Activated T-helper 1 cell treated with anti-CD3 and anti-CD28 coated beads, Interleukin-12 subunit alpha, Interleukin-12 subunit beta, Interleukin-2, Interleukin-4 antibody, amounts not matched to agents 30 ng/mL and 10 ng/mL and 1 ng/mL, durations not matched to agents 14 hours and 24 hours and 36 hours (primary cell): Measurements from ENCODE around the gene COL4A2. TPM values are rescaled to one million over a fixed set of nuclear protein-coding genes. Genes with fewer than 3 reads are reported as not detected.
"Not testable (repeated sequence)": the region's sequence is repeated elsewhere in the genome, so short reads cannot be mapped to it uniquely, and the experiment has no call there.

Experiments used
- DNase-seq: peaks from one replicate; pipeline ENCODE4 v3.0.0; 2021; ENCODE audit warnings: low spot score
- H3K27ac Mint-ChIP-seq: one replicate; pipeline ENCODE4 v1.8.0; 2021; ENCODE audit warnings: mild to moderate bottlenecking, mixed read lengths
- H3K27me3 Mint-ChIP-seq: one replicate; pipeline ENCODE4 v1.8.0; 2022; ENCODE audit warnings: mild to moderate bottlenecking, moderate library complexity, mixed read lengths; ENCODE audit not compliant: insufficient read depth
- H3K36me3 Mint-ChIP-seq: one replicate; pipeline ENCODE4 v1.8.0; 2021; ENCODE audit warnings: low read depth, mixed read lengths
- H3K4me1 Mint-ChIP-seq: one replicate; pipeline ENCODE4 v1.8.0; 2021; ENCODE audit warnings: low read depth, mixed read lengths
- H3K4me3 Mint-ChIP-seq: one replicate; pipeline ENCODE4 v1.8.0; 2021; ENCODE audit warnings: mild to moderate bottlenecking, moderate library complexity, mixed read lengths
- H3K9me3 Mint-ChIP-seq: one replicate; pipeline ENCODE4 v1.8.0; 2021; ENCODE audit warnings: mixed read lengths
- intact Hi-C: fragments of 100-400 bp; cut with micrococcal nuclease; formaldehyde crosslinking; loops from one replicate; pipeline ENCODE4 v1.15.1; 2024
- total RNA-seq: library from RNA; stranded (reverse); gene quantifications from 2 replicates; pipeline ENCODE4 v1.2.3, GENCODE V29; 2022

Gene COL4A2
- total RNA-seq, 1 donor from 2014 or later = not detected

DNA sequence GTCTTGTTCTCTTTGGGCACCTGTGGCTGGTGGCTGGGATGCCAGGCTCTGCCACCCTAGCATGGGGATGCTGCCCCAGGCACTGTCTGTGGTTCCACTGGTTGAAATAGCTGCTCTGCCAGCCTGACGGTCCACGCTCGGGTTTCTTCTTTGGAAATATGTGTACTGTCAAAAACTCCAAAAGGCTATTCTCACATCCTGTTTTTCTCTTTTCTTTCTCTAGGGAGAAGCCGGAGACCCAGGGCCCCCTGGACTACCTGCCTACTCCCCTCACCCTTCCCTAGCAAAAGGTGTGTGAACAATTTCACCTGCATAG, 139.4 kb downstream of the COL4A2 start:
- intact Hi-C loops = no loop called here
- Mint-ChIP-seq H3K36me3 (no peaks in the 10 kb centered on the region), H3K27ac (no peak overlapping the region), H3K4me1 (no peaks in the 10 kb centered on the region), H3K4me3 (no peak overlapping the region), H3K27me3 (peaks cover 26% of the 10 kb centered on the region), H3K9me3 (no peaks in the 10 kb centered on the region)
- no peak for DNase-seq

DNA sequence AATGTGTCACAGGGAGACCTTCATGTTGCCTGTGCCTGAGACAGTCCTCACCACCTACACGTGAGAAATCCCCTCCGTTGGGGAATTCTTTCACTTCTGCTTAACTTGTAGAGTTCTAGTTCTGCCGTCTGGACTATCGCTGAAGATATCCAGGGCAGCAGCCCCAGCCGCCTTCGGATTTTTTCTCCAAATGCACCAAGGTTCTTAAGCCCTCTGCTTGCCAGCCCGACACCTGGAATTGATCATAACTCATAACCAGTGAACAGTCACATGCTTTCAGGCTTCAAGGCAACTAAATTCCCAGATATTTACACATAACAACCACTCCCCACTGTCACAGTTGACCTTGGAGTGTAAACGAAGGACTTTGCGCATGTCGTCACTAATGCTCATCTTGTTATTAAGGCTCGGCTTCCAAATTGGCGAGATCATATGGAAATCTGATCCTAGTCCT, 140.0 kb downstream of the COL4A2 start:
- intact Hi-C loops = no loop called here
- Mint-ChIP-seq H3K27me3 (peaks cover 26% of the 10 kb centered on the region), H3K4me3 (no peak overlapping the region), H3K9me3 (no peaks in the 10 kb centered on the region), H3K4me1 (no peaks in the 10 kb centered on the region), H3K36me3 (no peaks in the 10 kb centered on the region), H3K27ac (no peak overlapping the region)
- no peak for DNase-seq

DNA sequence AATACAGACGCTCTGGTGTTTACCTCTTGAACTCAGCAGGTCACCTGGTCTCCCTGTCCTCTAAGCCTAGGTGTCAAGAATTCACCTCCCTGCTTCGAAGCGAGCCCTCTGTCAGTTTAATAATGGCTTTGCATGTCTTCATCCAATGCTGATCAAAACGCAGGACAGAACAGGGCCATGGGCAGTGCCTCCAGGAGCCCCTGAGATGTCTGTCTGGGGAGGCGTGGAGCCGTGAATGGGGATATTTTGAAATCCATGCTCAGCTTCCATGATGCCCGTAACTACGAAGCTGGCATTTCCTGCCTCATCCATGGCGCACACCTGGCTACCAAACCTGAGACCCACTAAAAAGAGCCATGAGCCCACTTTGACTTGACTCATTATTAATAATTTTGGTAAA, 140.7 kb downstream of the COL4A2 start:
- intact Hi-C loops = no loop called here
- H3K9me3 Mint-ChIP-seq = no peaks in the 10 kb centered on the region
- no peak overlapping the region for H3K4me3 Mint-ChIP-seq
- no peak for DNase-seq
- H3K36me3 Mint-ChIP-seq = no peaks in the 10 kb centered on the region
- H3K27me3 Mint-ChIP-seq = peaks cover 23% of the 10 kb centered on the region
- no peaks in the 10 kb centered on the region for H3K4me1 Mint-ChIP-seq
- H3K27ac Mint-ChIP-seq = no peak overlapping the region

DNA sequence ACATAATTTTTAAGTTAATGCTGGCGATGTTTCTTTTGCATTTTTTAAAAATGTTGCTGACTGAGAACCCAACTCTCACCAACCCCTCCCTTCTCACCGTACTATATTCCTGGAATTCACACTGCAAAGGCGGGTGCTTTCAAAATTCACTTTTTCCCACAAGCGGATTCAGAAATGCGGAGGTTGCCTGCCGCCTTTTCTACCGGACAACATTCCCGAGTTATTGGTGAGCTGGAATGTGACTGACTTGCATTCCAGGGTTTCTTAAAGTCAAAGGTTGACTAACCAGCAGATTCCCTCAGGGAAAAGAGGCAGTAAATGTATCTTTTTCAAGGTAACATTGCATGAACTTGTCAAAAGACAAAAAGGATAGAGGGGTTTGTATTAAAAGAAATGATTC, 141.1 kb downstream of the COL4A2 start:
- Mint-ChIP-seq H3K4me3 (no peak overlapping the region), H3K27me3 (peaks cover 23% of the 10 kb centered on the region)

DNA sequence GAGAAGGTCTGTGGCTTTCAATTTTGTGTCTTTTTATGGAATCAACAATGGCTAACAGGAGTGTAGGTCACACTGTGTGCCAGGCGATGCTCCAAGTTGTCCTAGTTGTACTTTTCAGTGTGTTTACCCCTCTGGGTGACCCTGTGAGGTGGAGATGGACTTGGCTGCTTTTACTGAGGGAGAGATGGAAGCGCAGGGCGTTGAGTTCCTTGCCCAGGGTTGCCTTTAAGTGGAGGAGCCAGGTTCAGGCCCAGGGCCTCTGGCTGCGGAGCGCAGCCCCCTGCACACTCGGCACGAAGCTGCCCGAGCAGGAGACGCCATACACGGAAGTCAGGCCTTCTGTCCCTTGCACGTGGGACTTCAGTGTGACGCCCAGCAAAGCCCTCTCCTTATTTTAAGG, 141.6 kb downstream of the COL4A2 start:
- intact Hi-C loops = no loop called here
- H3K36me3 Mint-ChIP-seq = no peaks in the 10 kb centered on the region
- DNase-seq = no peak
- H3K27ac Mint-ChIP-seq = no peak overlapping the region
- no peaks in the 10 kb centered on the region for H3K9me3 Mint-ChIP-seq
- H3K4me3 Mint-ChIP-seq = no peak overlapping the region
- H3K27me3 Mint-ChIP-seq = peaks cover 18% of the 10 kb centered on the region
- H3K4me1 Mint-ChIP-seq = no peaks in the 10 kb centered on the region

More for the DNA sequence above, 141.1 kb downstream of the COL4A2 start:
- H3K4me1 Mint-ChIP-seq = no peaks in the 10 kb centered on the region
- no peaks in the 10 kb centered on the region for H3K36me3 Mint-ChIP-seq
- DNase-seq = no peak
- no peaks in the 10 kb centered on the region for H3K9me3 Mint-ChIP-seq
- intact Hi-C loops = no loop called here
- no peak overlapping the region for H3K27ac Mint-ChIP-seq

DNA sequence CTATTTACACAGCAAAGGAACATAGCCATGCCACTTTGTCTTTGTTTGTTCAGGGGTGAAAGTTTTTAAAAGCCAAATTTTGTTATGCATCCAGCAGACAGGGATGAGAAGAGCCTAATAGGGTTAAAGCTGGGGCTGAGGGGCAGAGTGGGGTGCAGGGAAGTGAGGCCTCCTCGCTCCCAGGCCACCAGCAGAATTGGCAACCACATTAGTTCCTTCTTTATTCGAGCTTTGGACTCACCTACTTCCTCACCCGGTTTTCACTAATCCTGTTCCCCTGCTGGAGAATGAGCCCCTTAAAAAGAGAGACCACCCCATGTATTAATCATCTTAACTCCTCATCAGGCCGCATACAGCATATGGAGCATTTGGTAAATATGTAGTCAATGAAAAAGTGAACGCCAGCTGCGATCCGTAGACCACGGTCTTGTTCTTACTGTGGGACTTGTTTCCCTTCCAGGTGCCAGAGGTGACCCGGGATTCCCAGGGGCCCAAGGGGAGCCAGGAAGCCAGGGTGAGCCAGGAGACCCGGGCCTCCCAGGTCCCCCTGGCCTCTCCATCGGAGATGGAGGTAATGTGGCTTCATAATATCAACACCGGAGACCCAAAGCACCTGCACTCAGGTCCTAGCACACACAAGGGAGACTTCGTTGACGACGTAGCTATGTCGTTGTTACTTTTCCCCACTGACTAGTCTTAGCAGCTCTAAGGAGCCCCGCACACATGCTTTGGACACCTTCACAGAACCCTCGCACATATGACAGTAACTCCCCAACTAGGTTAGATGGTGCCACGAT, 142.3 kb downstream of the COL4A2 start:
- Mint-ChIP-seq H3K27me3 (peaks cover 18% of the 10 kb centered on the region), H3K4me1 (no peaks in the 10 kb centered on the region), H3K4me3 (no peak overlapping the region), H3K27ac (no peak overlapping the region), H3K9me3 (no peaks in the 10 kb centered on the region), H3K36me3 (no peaks in the 10 kb centered on the region)
- no peak for DNase-seq
- intact Hi-C loops = loop anchor here (10.0 kb wide), 1 partner anchor 165 kb away; the partner anchor contains the start of gene NAXD

DNA sequence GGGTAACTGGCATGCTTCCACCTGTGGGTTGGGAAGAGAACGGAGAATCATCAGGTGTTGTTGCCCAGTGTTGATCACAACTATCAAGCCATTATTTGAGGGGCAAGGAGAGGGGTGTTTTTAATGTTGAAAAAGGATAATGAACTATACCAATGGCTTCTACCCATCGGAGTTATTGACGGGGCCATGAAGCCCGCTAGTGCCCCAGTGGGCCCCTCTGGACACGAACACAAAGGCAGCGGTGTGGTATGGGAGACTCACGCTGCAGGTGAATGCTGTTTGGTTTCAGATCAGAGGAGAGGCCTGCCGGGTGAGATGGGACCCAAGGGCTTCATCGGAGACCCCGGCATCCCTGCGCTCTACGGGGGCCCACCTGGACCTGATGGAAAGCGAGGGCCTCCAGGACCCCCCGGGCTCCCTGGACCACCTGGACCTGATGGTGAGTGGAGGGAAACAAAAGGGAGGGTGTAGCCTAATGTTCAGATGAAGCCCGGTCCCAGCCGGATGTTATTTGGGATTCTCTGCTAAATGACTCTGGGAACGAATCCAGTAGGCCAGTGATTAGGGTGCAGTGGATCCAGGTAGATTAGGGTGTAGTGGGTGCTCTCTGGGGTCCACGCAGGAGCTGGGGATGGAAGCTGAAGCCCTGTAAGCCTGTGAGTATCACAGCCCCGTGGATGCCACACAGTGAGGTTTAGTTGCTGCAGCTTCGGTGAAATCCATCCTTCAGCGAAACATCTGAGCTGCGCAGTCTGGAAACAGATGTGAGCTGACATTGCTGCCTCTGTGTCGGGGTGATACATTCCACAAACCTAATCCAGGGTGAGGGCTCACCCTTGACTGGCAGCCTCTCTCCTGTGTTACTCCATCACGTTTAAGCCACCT, 143.2 kb downstream of the COL4A2 start:
- intact Hi-C loops = loop anchor here (10.0 kb wide), 1 partner anchor 165 kb away; the partner anchor contains the start of gene NAXD
- H3K4me3 Mint-ChIP-seq = no peak overlapping the region
- H3K27me3 Mint-ChIP-seq = peaks cover 15% of the 10 kb centered on the region

DNA sequence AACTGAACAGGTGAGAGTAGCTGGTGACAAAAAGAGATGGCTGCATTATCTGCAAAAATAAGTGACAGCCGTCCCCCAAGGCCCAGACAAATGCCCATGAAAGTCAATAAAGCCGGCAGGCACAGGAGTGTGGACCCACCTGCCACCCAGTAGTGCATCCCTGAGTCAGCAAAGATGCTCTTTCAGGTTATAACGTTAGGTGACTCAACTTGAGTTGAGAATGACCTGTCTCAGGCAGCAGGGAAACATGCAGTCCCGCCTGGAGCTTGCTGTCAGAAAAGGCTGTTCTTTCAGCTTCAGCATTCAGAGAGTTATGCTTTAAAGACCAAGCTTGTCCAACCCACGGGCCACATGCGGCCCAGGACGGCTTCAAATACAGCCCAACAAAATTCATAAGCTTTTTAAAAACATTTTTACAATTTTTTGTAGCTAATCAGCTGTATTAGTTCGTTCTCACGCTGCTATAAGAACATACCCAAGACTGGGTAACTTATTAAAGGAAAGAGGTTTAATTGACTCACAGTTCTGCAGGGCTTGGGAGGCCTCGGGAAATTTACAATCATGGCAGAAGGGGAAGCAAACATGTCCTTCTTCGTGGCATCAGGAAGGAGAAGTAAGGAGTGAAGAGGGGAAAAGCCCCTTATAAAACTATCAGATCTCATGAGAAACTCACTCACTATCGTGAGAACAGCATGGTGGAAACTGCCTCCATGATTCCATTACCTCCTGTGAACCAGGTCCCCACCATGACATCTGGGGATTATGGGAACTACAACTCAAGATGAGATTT, 144.1 kb downstream of the COL4A2 start:
- no peak for DNase-seq
- peaks cover 4% of the 10 kb centered on the region for H3K4me1 Mint-ChIP-seq
- peaks cover 17% of the 10 kb centered on the region for H3K27me3 Mint-ChIP-seq
- H3K4me3 Mint-ChIP-seq = no peak overlapping the region
- H3K9me3 Mint-ChIP-seq = no peaks in the 10 kb centered on the region
- no peaks in the 10 kb centered on the region for H3K36me3 Mint-ChIP-seq
- intact Hi-C loops = loop anchor here (10.0 kb wide), 1 partner anchor 164 kb away; the partner anchor contains the start of gene NAXD
- no peak overlapping the region for H3K27ac Mint-ChIP-seq

More for the DNA sequence above, 143.2 kb downstream of the COL4A2 start:
- no peak for DNase-seq
- Mint-ChIP-seq H3K36me3 (no peaks in the 10 kb centered on the region), H3K4me1 (no peaks in the 10 kb centered on the region), H3K27ac (no peak overlapping the region), H3K9me3 (no peaks in the 10 kb centered on the region)

DNA sequence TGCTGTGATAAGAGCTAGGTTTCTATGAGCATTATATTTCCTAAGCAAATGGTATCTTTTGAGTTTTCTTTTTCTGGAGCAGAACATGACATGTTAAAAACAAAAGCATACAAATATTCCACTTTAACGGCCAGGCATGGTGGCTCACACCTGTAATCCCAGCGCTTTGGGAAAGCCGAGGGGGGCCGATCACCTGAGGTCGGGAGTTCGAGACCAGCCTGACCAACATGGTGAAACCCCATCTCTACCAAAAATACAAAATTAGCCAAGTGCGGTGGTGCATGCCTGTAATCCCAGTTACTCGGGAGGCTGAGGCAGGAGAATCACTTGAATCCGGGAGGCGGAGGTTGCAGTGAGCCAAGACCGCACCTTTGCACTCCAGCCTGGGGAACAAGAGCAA, 146.0 kb downstream of the COL4A2 start:
- intact Hi-C loops = loop anchor here (10.0 kb wide), 1 partner anchor 162 kb away; the partner anchor contains the start of gene NAXD
- H3K4me3 Mint-ChIP-seq, H3K36me3 Mint-ChIP-seq, H3K4me1 Mint-ChIP-seq, H3K9me3 Mint-ChIP-seq, DNase-seq, H3K27ac Mint-ChIP-seq: not testable (repeated sequence)
- H3K27me3 Mint-ChIP-seq = peaks cover 16% of the 10 kb centered on the region

DNA sequence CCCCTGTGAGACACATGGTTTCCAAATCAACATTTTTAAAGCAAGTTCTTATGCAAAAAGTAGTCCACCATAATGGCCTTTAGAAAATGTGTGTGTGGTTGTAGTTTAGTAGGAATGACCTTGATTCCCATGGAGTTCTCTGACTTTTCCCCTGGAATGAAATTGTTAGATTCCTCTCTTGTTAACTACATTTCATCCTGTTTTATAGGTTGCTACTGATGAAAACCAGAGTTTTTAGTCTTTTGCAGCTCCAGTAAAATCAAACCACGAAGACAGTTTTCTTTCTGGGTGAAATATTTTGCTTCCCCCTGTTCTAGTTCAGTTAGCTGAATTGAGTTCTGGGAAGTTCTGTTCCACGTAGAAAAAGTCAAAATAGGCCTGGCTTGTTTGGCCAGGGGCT, 146.7 kb downstream of the COL4A2 start:
- no peaks in the 10 kb centered on the region for H3K36me3 Mint-ChIP-seq
- H3K4me3 Mint-ChIP-seq = no peak overlapping the region
- no peak for DNase-seq
- peaks cover 6% of the 10 kb centered on the region for H3K4me1 Mint-ChIP-seq
- H3K27me3 Mint-ChIP-seq = peaks cover 16% of the 10 kb centered on the region
- no peak overlapping the region for H3K27ac Mint-ChIP-seq
- H3K9me3 Mint-ChIP-seq = no peaks in the 10 kb centered on the region
- intact Hi-C loops = loop anchor here (10.0 kb wide), 1 partner anchor 161 kb away; the partner anchor contains the start of gene NAXD

DNA sequence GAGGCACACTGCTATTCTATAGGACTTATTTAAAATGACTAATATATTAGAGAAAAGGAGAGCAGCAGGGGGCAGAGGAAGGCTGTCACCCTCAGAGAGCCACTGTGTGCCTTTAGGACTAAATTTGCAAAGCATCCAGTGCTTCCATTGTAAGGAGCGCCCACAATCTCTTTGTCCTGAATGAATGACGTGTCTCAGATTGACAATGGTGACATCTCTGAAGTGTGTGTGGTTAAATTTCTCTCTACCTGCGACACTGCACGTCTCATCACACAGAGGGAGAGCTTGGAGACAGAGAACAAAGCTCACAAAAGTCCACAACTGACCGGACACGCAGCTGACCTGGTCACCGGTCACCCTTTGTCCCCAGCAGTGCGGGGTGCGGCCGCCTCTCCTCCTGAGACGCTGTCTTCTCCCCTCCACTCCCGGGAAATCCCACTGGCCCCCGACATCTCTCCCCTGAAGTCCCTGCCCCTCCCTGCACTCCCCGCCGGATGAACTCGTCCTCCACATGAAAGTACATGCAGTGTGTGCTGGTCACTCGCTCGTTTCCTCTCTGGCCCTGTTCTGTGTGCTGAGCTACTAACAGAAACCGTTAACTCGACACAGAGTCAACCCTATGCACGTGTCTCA, 147.3 kb downstream of the COL4A2 start:
- Mint-ChIP-seq H3K4me3 (no peak overlapping the region), H3K9me3 (no peaks in the 10 kb centered on the region), H3K27ac (no peak overlapping the region), H3K27me3 (peaks cover 16% of the 10 kb centered on the region), H3K36me3 (no peaks in the 10 kb centered on the region), H3K4me1 (peaks cover 6% of the 10 kb centered on the region)
- intact Hi-C loops = loop anchor here (10.0 kb wide), 1 partner anchor 160 kb away; the partner anchor contains the start of gene NAXD
- DNase-seq = no peak

DNA sequence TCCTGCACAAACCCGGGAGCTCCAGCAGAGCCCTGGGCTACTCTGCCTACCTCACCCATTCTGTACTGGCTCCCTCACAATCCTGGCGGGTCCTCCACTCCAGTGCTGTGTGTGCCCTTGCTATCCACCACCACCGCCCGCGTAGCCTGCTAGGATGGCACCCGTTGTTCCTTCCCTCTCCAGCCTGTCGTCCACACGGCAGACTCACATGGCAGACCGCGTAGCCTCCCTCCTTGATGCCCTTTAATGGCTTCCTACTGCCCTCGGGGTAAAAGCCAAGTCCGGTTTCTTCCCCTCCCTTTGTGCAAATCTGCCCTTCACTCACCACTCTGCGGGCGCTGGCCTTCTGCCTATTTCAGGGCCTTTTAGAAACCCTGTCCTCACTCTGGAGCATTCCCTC, 147.9 kb downstream of the COL4A2 start:
- intact Hi-C loops = loop anchor here (5.0 to 10.0 kb wide), 3 partner anchors 107 to 1987 kb away; partner anchors contain the start of genes NAXD and RAB20
- H3K36me3 Mint-ChIP-seq = no peaks in the 10 kb centered on the region
- no peak for DNase-seq
- no peaks in the 10 kb centered on the region for H3K9me3 Mint-ChIP-seq
- no peak overlapping the region for H3K27ac Mint-ChIP-seq
- peaks cover 16% of the 10 kb centered on the region for H3K27me3 Mint-ChIP-seq
- H3K4me1 Mint-ChIP-seq = peaks cover 6% of the 10 kb centered on the region
- H3K4me3 Mint-ChIP-seq = no peak overlapping the region
